IPS DF 6.9 (cell line): Measurements from ENCODE around the gene MACROD2.
A peak's percentile ranks its signal among the peaks of the same experiment; 100 is the strongest.
"Not testable (repeated sequence)": the region's sequence is repeated elsewhere in the genome, so short reads cannot be mapped to it uniquely, and the experiment has no call there.

Experiments
- DNase-seq: peaks from one replicate; pipeline ENCODE4 v3.0.0-alpha.2; 2013; ENCODE audit warnings: low read depth, low spot score
- H3K27ac ChIP-seq: one replicate; pipeline ENCODE4 v1.5.1; 2013; ENCODE audit warnings: low read length, control low read depth
- H3K27me3 ChIP-seq: 2 replicates; pipeline ENCODE4 v1.6.1; 2013; ENCODE audit warnings: mild to moderate bottlenecking, low read length; ENCODE audit not compliant: control insufficient read depth, insufficient read depth
- H3K36me3 ChIP-seq: 2 replicates; pipeline ENCODE4 v1.6.1; 2013; ENCODE audit warnings: low read length; ENCODE audit not compliant: control insufficient read depth, insufficient read depth
- H3K4me1 ChIP-seq: 2 replicates; pipeline ENCODE4 v1.6.1; 2013; ENCODE audit warnings: low read length; ENCODE audit not compliant: control insufficient read depth, insufficient read depth
- H3K4me3 ChIP-seq: 2 replicates; pipeline ENCODE4 v1.5.1; 2013; ENCODE audit warnings: mild to moderate bottlenecking, low read length
- H3K9me3 ChIP-seq: 2 replicates; pipeline ENCODE4 v1.6.1; 2013; ENCODE audit warnings: low read length, inconsistent platforms; ENCODE audit not compliant: control insufficient read depth, insufficient read depth
- WGBS: extraction: QIAGEN DNeasy Blood & Tissue Kit; methylation state at CpG from one replicate; pipeline ENCODE4 v1.1.7; 2013; ENCODE audit warnings: mixed read lengths, missing lambda C conversion rate; ENCODE audit not compliant: insufficient read length, insufficient coverage; 5-methylcytosine and 5-hydroxymethylcytosine counted together

Gene MACROD2

GRCh38 chr20:14235355-14235754 lies 240.0 kb downstream of the MACROD2 start:
- Histone ChIP-seq H3K27me3 (no peaks in the 10 kb centered on the region), H3K36me3 (no peaks in the 10 kb centered on the region), H3K4me3 (no peak overlapping the region), H3K9me3 (no peaks in the 10 kb centered on the region), H3K4me1 (no peaks in the 10 kb centered on the region), H3K27ac (no peak overlapping the region)
- WGBS, result no CpG with 5 or more reads among the region's 2 CpGs
- no peak for DNase-seq

GRCh38 chr20:14245368-14245970 lies 250.2 kb downstream of the MACROD2 start:
- no CpG with 5 or more reads among the region's 1 CpG for WGBS
- H3K27ac ChIP-seq, result no peak overlapping the region
- no peaks in the 10 kb centered on the region for H3K9me3 ChIP-seq
- DNase-seq, result no peak
- no peaks in the 10 kb centered on the region for H3K4me1 ChIP-seq
- no peaks in the 10 kb centered on the region for H3K36me3 ChIP-seq
- no peaks in the 10 kb centered on the region for H3K27me3 ChIP-seq
- no peak overlapping the region for H3K4me3 ChIP-seq

GRCh38 chr20:14259689-14260088 lies 264.4 kb downstream of the MACROD2 start:
- H3K27me3 ChIP-seq, result no peaks in the 10 kb centered on the region
- WGBS, result no CpG with 5 or more reads among the region's 1 CpG
- DNase-seq, result no peak
- no peak overlapping the region for H3K4me3 ChIP-seq
- H3K36me3 ChIP-seq, result no peaks in the 10 kb centered on the region
- H3K27ac ChIP-seq, result no peak overlapping the region
- H3K4me1 ChIP-seq, result no peaks in the 10 kb centered on the region
- no peaks in the 10 kb centered on the region for H3K9me3 ChIP-seq

GRCh38 chr20:14260367-14260766 lies 265.1 kb downstream of the MACROD2 start:
- no CpG with 5 or more reads among the region's 1 CpG for WGBS
- H3K27me3 ChIP-seq, result no peaks in the 10 kb centered on the region
- DNase-seq, result no peak
- H3K9me3 ChIP-seq, result no peaks in the 10 kb centered on the region
- no peak overlapping the region for H3K4me3 ChIP-seq
- H3K4me1 ChIP-seq, result no peaks in the 10 kb centered on the region
- no peak overlapping the region for H3K27ac ChIP-seq
- no peaks in the 10 kb centered on the region for H3K36me3 ChIP-seq

GRCh38 chr20:14264869-14265268 lies 269.6 kb downstream of the MACROD2 start:
- peak; percentile 5 for DNase-seq
- no peaks in the 10 kb centered on the region for H3K9me3 ChIP-seq
- no peaks in the 10 kb centered on the region for H3K36me3 ChIP-seq
- no peak overlapping the region for H3K27ac ChIP-seq
- no peak overlapping the region for H3K4me3 ChIP-seq
- no peaks in the 10 kb centered on the region for H3K4me1 ChIP-seq
- no peaks in the 10 kb centered on the region for H3K27me3 ChIP-seq

GRCh38 chr20:14266246-14266645 lies 270.9 kb downstream of the MACROD2 start:
- H3K27ac ChIP-seq, result no peak overlapping the region
- DNase-seq, result no peak
- H3K27me3 ChIP-seq, result no peaks in the 10 kb centered on the region
- no peaks in the 10 kb centered on the region for H3K4me1 ChIP-seq
- H3K4me3 ChIP-seq, result no peak overlapping the region
- no peaks in the 10 kb centered on the region for H3K9me3 ChIP-seq
- no peaks in the 10 kb centered on the region for H3K36me3 ChIP-seq

- H3K27me3 ChIP-seq, H3K4me1 ChIP-seq, H3K27ac ChIP-seq, H3K9me3 ChIP-seq, H3K36me3 ChIP-seq, H3K4me3 ChIP-seq, DNase-seq: not testable (repeated sequence)
- no CpG with 5 or more reads among the region's 9 CpGs for WGBS
Observed at GRCh38 chr20:14270751-14271150, 275.4 kb downstream of the MACROD2 start.

GRCh38 chr20:14282140-14282539 lies 286.8 kb downstream of the MACROD2 start:
- no peaks in the 10 kb centered on the region for H3K27me3 ChIP-seq

GRCh38 chr20:14284443-14284842 lies 289.1 kb downstream of the MACROD2 start:
- DNase-seq, result no peak
- Histone ChIP-seq H3K4me1 (no peaks in the 10 kb centered on the region; the same call in 1 of the 2 replicates), H3K27ac (no peak overlapping the region), H3K9me3 (no peaks in the 10 kb centered on the region), H3K36me3 (no peaks in the 10 kb centered on the region), H3K4me3 (no peak overlapping the region), H3K27me3 (no peaks in the 10 kb centered on the region)
- WGBS, result no CpG with 5 or more reads among the region's 1 CpG

More at GRCh38 chr20:14282140-14282539, 286.8 kb downstream of the MACROD2 start:
- Histone ChIP-seq H3K9me3 (no peaks in the 10 kb centered on the region), H3K36me3 (no peaks in the 10 kb centered on the region), H3K27ac (no peak overlapping the region), H3K4me1 (no peaks in the 10 kb centered on the region), H3K4me3 (no peak overlapping the region)
- WGBS, result 100% methylated on average over 1 of the region's 4 CpGs
- DNase-seq, result no peak

- Histone ChIP-seq H3K9me3 (no peaks in the 10 kb centered on the region), H3K4me1 (no peaks in the 10 kb centered on the region; the same call in 1 of the 2 replicates), H3K27me3 (no peaks in the 10 kb centered on the region), H3K36me3 (no peaks in the 10 kb centered on the region), H3K27ac (no peak overlapping the region), H3K4me3 (no peak overlapping the region)
- no peak for DNase-seq
- no CpG with 5 or more reads among the region's 3 CpGs for WGBS
Observed at GRCh38 chr20:14288341-14289330, 293.3 kb downstream of the MACROD2 start.
